Stimulated activated CD4-positive, alpha-beta T cell treated with anti-CD3 and anti-CD28 coated beads, Interleukin-4, amount 100 ng/mL, for 4 hours (primary cell): ENCODE measurements around the gene LTBP1.

Experiments used
- DNase-seq, 2 experiments: peaks; one replicate each; pipeline ENCODE4 v3.0.0-alpha.2; 2020

Gene LTBP1

GRCh38 chr2:33122726-33123125 is 176.0 kb downstream of the LTBP1 start:
- DNase-seq = no peak

- DNase-seq = no peak
Observed at GRCh38 chr2:33123216-33123615, 176.5 kb downstream of the LTBP1 start.

- DNase-seq = no peak
Observed at GRCh38 chr2:33126552-33126951, 179.8 kb downstream of the LTBP1 start.

- no peak for DNase-seq
Observed at GRCh38 chr2:33126958-33127357, 180.2 kb downstream of the LTBP1 start.

GRCh38 chr2:33129263-33130053 is 182.7 kb downstream of the LTBP1 start:
- DNase-seq = no peak

GRCh38 chr2:33130054-33130447 is 183.3 kb downstream of the LTBP1 start:
- DNase-seq = no peak

GRCh38 chr2:33130544-33130943 is 183.8 kb downstream of the LTBP1 start:
- DNase-seq = no peak

- no peak for DNase-seq
Observed at GRCh38 chr2:33131111-33131510, 184.4 kb downstream of the LTBP1 start.

GRCh38 chr2:33131749-33132148 is 185.0 kb downstream of the LTBP1 start:
- no peak for DNase-seq

GRCh38 chr2:33133454-33133952 is 186.8 kb downstream of the LTBP1 start:
- no peak for DNase-seq

- no peak for DNase-seq
Observed at GRCh38 chr2:33134086-33134771, 187.5 kb downstream of the LTBP1 start.

GRCh38 chr2:33134791-33135560 is 188.2 kb downstream of the LTBP1 start:
- DNase-seq = no peak

- no peak for DNase-seq
Observed at GRCh38 chr2:33135645-33136044, 188.9 kb downstream of the LTBP1 start.

GRCh38 chr2:33136056-33136455 is 189.3 kb downstream of the LTBP1 start:
- no peak for DNase-seq

- no peak for DNase-seq
Observed at GRCh38 chr2:33136566-33136965, 189.8 kb downstream of the LTBP1 start.

- no peak for DNase-seq
Observed at GRCh38 chr2:33137331-33137730, 190.6 kb downstream of the LTBP1 start.

GRCh38 chr2:33139949-33140348 is 193.2 kb downstream of the LTBP1 start:
- DNase-seq = no peak

- no peak for DNase-seq
Observed at GRCh38 chr2:33141476-33141875, 194.7 kb downstream of the LTBP1 start.

GRCh38 chr2:33142810-33143209 is 196.1 kb downstream of the LTBP1 start:
- no peak for DNase-seq

- DNase-seq = no peak
Observed at GRCh38 chr2:33144243-33144642, 197.5 kb downstream of the LTBP1 start.

GRCh38 chr2:33145459-33145858 is 198.7 kb downstream of the LTBP1 start:
- no peak for DNase-seq

GRCh38 chr2:33146102-33146501 is 199.3 kb downstream of the LTBP1 start:
- no peak for DNase-seq

- no peak for DNase-seq
Observed at GRCh38 chr2:33153008-33153407, 206.3 kb downstream of the LTBP1 start.
